AG10803 (cell line): ENCODE measurements around the gene HNRNPUL1.

Source experiments
- DNase-seq: peaks from one replicate; pipeline ENCODE4 v3.0.0; 2010; ENCODE audit warnings: low read depth
- H3K4me3 ChIP-seq: 2 replicates; pipeline ENCODE4 v1.5.1; 2011; ENCODE audit warnings: mild to moderate bottlenecking, low read length, control low read depth
- CTCF ChIP-seq: conservative IDR thresholded peaks from 2 replicates; pipeline ENCODE4 v1.5.1; 2011; ENCODE audit warnings: mild to moderate bottlenecking, low read length, control low read depth, inconsistent platforms

The HNRNPUL1 gene

GRCh38 chr19:41264581-41265394 lies 616 bp downstream of the HNRNPUL1 start:
- no peak for TF ChIP-seq CTCF
- H3K4me3 ChIP-seq, result peak overlapping the region; percentile 90
- peak; percentile 44 for DNase-seq

- peak; percentile 34 for DNase-seq
- peak overlapping the region; percentile 90 for H3K4me3 ChIP-seq
- TF ChIP-seq CTCF, result no peak
Observed at GRCh38 chr19:41265395-41266153, 1.4 kb downstream of the HNRNPUL1 start.

- H3K4me3 ChIP-seq, result no peak overlapping the region
- TF ChIP-seq CTCF, result no peak
- DNase-seq, result no peak
Observed at GRCh38 chr19:41269055-41269454, 4.9 kb downstream of the HNRNPUL1 start.

GRCh38 chr19:41269571-41269970 lies 5.4 kb downstream of the HNRNPUL1 start:
- H3K4me3 ChIP-seq, result no peak overlapping the region
- no peak for DNase-seq
- TF ChIP-seq CTCF, result no peak

- no peak for TF ChIP-seq CTCF
- DNase-seq, result no peak
- no peak overlapping the region for H3K4me3 ChIP-seq
Observed at GRCh38 chr19:41273076-41273475, 8.9 kb downstream of the HNRNPUL1 start.

- H3K4me3 ChIP-seq, result no peak overlapping the region
- DNase-seq, result no peak
- TF ChIP-seq CTCF, result no peak
Observed at GRCh38 chr19:41274802-41275201, 10.6 kb downstream of the HNRNPUL1 start.

GRCh38 chr19:41276231-41276630 lies 12.1 kb downstream of the HNRNPUL1 start:
- DNase-seq, result peak; percentile 31
- no peak for TF ChIP-seq CTCF

More at GRCh38 chr19:41276231-41276630, 12.1 kb downstream of the HNRNPUL1 start:
- no peak overlapping the region for H3K4me3 ChIP-seq
